Loucy (cell line): ENCODE data around the gene RMI2.

Source experiments
- H2AFZ ChIP-seq: fragments of 200-600 bp; sonication (generic); 2 replicates; pipeline ENCODE4 v1.6.0; 2016; ENCODE audit warnings: antibody characterized with exemption, mild to moderate bottlenecking, low read length, moderate library complexity
- H3F3A ChIP-seq: fragments of 200-600 bp; 2 replicates; pipeline ENCODE4 v1.6.0; 2016; ENCODE audit warnings: antibody characterized with exemption, low read depth, mild to moderate bottlenecking
- H3K27me3 ChIP-seq: fragments of 200-600 bp; sonication (generic); 2 replicates; pipeline ENCODE4 v1.6.1; 2014; ENCODE audit warnings: low read length, mild to moderate bottlenecking; ENCODE audit not compliant: insufficient read depth, poor library complexity, severe bottlenecking
- H3K36me3 ChIP-seq: fragments of 200-600 bp; sonication (generic); 2 replicates; pipeline ENCODE4 v1.6.1; 2016; ENCODE audit warnings: low read length; ENCODE audit not compliant: insufficient read depth
- H3K4me1 ChIP-seq: fragments of 200-600 bp; sonication (generic); 2 replicates; pipeline ENCODE4 v1.5.1; 2014; ENCODE audit warnings: low read length, mild to moderate bottlenecking; ENCODE audit not compliant: insufficient read depth, poor library complexity, severe bottlenecking
- H3K4me2 ChIP-seq: fragments of 200-600 bp; sonication (generic); 2 replicates; pipeline ENCODE4 v1.6.0; 2014; ENCODE audit warnings: antibody characterized with exemption, low read length, low read depth, mild to moderate bottlenecking; ENCODE audit not compliant: poor library complexity, severe bottlenecking
- H3K4me3 ChIP-seq: fragments of 200-600 bp; sonication (generic); 2 replicates; pipeline ENCODE4 v1.5.1; 2014; ENCODE audit warnings: low read length, mild to moderate bottlenecking, mixed read lengths; ENCODE audit not compliant: poor library complexity, severe bottlenecking
- H3K79me2 ChIP-seq: fragments of 200-600 bp; sonication (generic); 2 replicates; pipeline ENCODE4 v1.6.1; 2014; ENCODE audit warnings: low read length; ENCODE audit not compliant: insufficient read depth
- H3K9ac ChIP-seq: fragments of 200-600 bp; sonication (generic); 2 replicates; pipeline ENCODE4 v1.6.0; 2014; ENCODE audit warnings: mild to moderate bottlenecking, low read depth, low read length, moderate library complexity; ENCODE audit not compliant: poor library complexity, severe bottlenecking
- H3K9me2 ChIP-seq: fragments of 200-600 bp; sonication (generic); replicated peaks from 2 replicates; pipeline ENCODE4 v1.6.1; 2016; ENCODE audit warnings: low read depth, low read length, mixed read lengths
- H3K9me3 ChIP-seq: fragments of 200-600 bp; sonication (generic); 2 replicates; pipeline ENCODE4 v1.6.1; 2014; ENCODE audit warnings: mild to moderate bottlenecking, antibody characterized with exemption, low read length, low read depth; ENCODE audit not compliant: insufficient read depth
- H4K20me1 ChIP-seq: fragments of 200-600 bp; sonication (generic); 2 replicates; pipeline ENCODE4 v1.6.0; 2014; ENCODE audit warnings: antibody characterized with exemption, low read length, mild to moderate bottlenecking; ENCODE audit not compliant: insufficient read depth, poor library complexity, severe bottlenecking
- CTCF ChIP-seq: fragments of 200-600 bp; sonication (generic); conservative IDR thresholded peaks from 2 replicates; pipeline ENCODE4 v1.5.1; 2014; ENCODE audit warnings: mild to moderate bottlenecking, antibody characterized with exemption, low read length
- EZH2phosphoT487 ChIP-seq: fragments of 200-600 bp; IDR thresholded peaks from 2 replicates; pipeline ENCODE4 v1.6.1; 2018; ENCODE audit warnings: antibody characterized with exemption, mild to moderate bottlenecking, moderate library complexity, borderline replicate concordance

RMI2 gene

GRCh38 chr16:11389631-11390565 lies 44.6 kb downstream of the RMI2 start:
- Histone ChIP-seq H3K9me2 (no peaks in the 10 kb centered on the region), H3F3A (no peaks in the 10 kb centered on the region), H3K79me2 (no peaks in the 10 kb centered on the region), H3K9ac (no peak overlapping the region), H3K36me3 (no peaks in the 10 kb centered on the region), H3K4me2 (no peak overlapping the region), H3K27me3 (no peaks in the 10 kb centered on the region), H4K20me1 (no peaks in the 10 kb centered on the region), H2AFZ (no peak overlapping the region), H3K4me1 (no peaks in the 10 kb centered on the region), H3K9me3 (no peaks in the 10 kb centered on the region), H3K4me3 (no peak overlapping the region)
- TF ChIP-seq EZH2phosphoT487 (no peak), CTCF (no peak)

- TF ChIP-seq EZH2phosphoT487 (no peak), CTCF (no peak)
- no peaks in the 10 kb centered on the region for H3F3A ChIP-seq
- H3K9me3 ChIP-seq: no peaks in the 10 kb centered on the region
- H3K4me1 ChIP-seq: no peaks in the 10 kb centered on the region
- H3K4me3 ChIP-seq: no peak overlapping the region
- H4K20me1 ChIP-seq: no peaks in the 10 kb centered on the region
- H3K27me3 ChIP-seq: no peaks in the 10 kb centered on the region
- H3K36me3 ChIP-seq: no peaks in the 10 kb centered on the region
- no peaks in the 10 kb centered on the region for H3K79me2 ChIP-seq
- no peak overlapping the region for H3K9ac ChIP-seq
- H3K4me2 ChIP-seq: no peak overlapping the region
- no peaks in the 10 kb centered on the region for H3K9me2 ChIP-seq
- no peak overlapping the region for H2AFZ ChIP-seq
Observed at GRCh38 chr16:11390573-11391495, 45.6 kb downstream of the RMI2 start.

GRCh38 chr16:11391576-11391975 lies 46.3 kb downstream of the RMI2 start:
- Histone ChIP-seq H3K9ac (no peak overlapping the region), H3K4me1 (no peaks in the 10 kb centered on the region)

More at GRCh38 chr16:11391576-11391975, 46.3 kb downstream of the RMI2 start:
- Histone ChIP-seq H3K27me3 (no peaks in the 10 kb centered on the region), H3K4me2 (no peak overlapping the region), H3F3A (no peaks in the 10 kb centered on the region), H2AFZ (no peak overlapping the region), H3K9me2 (no peaks in the 10 kb centered on the region), H3K9me3 (no peaks in the 10 kb centered on the region), H3K36me3 (no peaks in the 10 kb centered on the region), H3K4me3 (no peak overlapping the region), H3K79me2 (no peaks in the 10 kb centered on the region), H4K20me1 (no peaks in the 10 kb centered on the region)
- TF ChIP-seq CTCF (no peak), EZH2phosphoT487 (no peak)
